SK-N-SH treated with all-trans-retinoic acid at 6 μM for 48 hours (cell line): ENCODE results near the gene HLTF.

Source experiments
- ARNTL ChIP-seq: fragments of 450-650 bp; formaldehyde crosslinking; IDR thresholded peaks from 2 replicates; pipeline ENCODE4 v1.5.0; 2020; ENCODE audit warnings: low read depth, mild to moderate bottlenecking, moderate library complexity, borderline replicate concordance
- CSDC2 ChIP-seq: fragments of 250-450 bp; sonication (Bioruptor Pico); IDR thresholded peaks from 2 replicates; pipeline ENCODE4 v1.5.0; 2020; ENCODE audit warnings: mild to moderate bottlenecking, moderate library complexity
- GLIS3 ChIP-seq: fragments of 250-450 bp; sonication (Bioruptor Pico); IDR thresholded peaks from 2 replicates; pipeline ENCODE4 v1.5.0; 2020; ENCODE audit warnings: mild to moderate bottlenecking, moderate library complexity
- ISL1 ChIP-seq: fragments of 250-450 bp; sonication (Bioruptor Pico); IDR thresholded peaks from 2 replicates; pipeline ENCODE4 v2.1.2; 2022; ENCODE audit warnings: mild to moderate bottlenecking, moderate library complexity
- PATZ1 ChIP-seq: fragments of 250-450 bp; sonication (Bioruptor Pico); IDR thresholded peaks from 2 replicates; pipeline ENCODE4 v1.8.0; 2020; ENCODE audit warnings: mild to moderate bottlenecking, moderate library complexity, borderline replicate concordance
- RARB ChIP-seq: fragments of 250-450 bp; sonication (Bioruptor Pico); IDR thresholded peaks from 2 replicates; pipeline ENCODE4 v1.8.0; 2021; ENCODE audit warnings: mild to moderate bottlenecking, moderate library complexity
- SNAI2 ChIP-seq: fragments of 250-450 bp; sonication (Bioruptor Pico); IDR thresholded peaks from 2 replicates; pipeline ENCODE4 v1.5.0; 2020; ENCODE audit warnings: mild to moderate bottlenecking, moderate library complexity
- ZC3H10 ChIP-seq: fragments of 250-450 bp; sonication (Bioruptor Pico); IDR thresholded peaks from 2 replicates; pipeline ENCODE4 v1.5.1; 2021; ENCODE audit warnings: mild to moderate bottlenecking, moderate library complexity
- ZFP3 ChIP-seq: fragments of 250-450 bp; sonication (Bioruptor Pico); IDR thresholded peaks from 2 replicates; pipeline ENCODE4 v1.5.0; 2020; ENCODE audit warnings: mild to moderate bottlenecking, moderate library complexity
- ZFP30 ChIP-seq: fragments of 450-650 bp; formaldehyde crosslinking; IDR thresholded peaks from 2 replicates; pipeline ENCODE4 v1.5.0; 2022; ENCODE audit warnings: mild to moderate bottlenecking, moderate library complexity
- ZNF565 ChIP-seq: fragments of 450-650 bp; formaldehyde crosslinking; conservative IDR thresholded peaks from 2 replicates; pipeline ENCODE4 v1.5.0; 2020; ENCODE audit warnings: low read depth, mild to moderate bottlenecking, moderate library complexity
- ZNF70 ChIP-seq: fragments of 450-650 bp; formaldehyde crosslinking; IDR thresholded peaks from 2 replicates; pipeline ENCODE4 v1.5.0; 2020; ENCODE audit warnings: mild to moderate bottlenecking, moderate library complexity
- TF ChIP-seq, protein P1 (sequence below): fragments of 250-450 bp; sonication (Bioruptor Pico); IDR thresholded peaks from 2 replicates; pipeline ENCODE4 v1.5.1; 2021; ENCODE audit warnings: mild to moderate bottlenecking, moderate library complexity
- TF ChIP-seq, protein P2 (sequence below): fragments of 250-450 bp; sonication (Bioruptor Pico); IDR thresholded peaks from 2 replicates; pipeline ENCODE4 v1.5.1; 2020; ENCODE audit warnings: low read depth, mild to moderate bottlenecking, moderate library complexity

GRCh38 chr3:149011676-149012075 lies 74.7 kb downstream of the HLTF start:
- TF ChIP-seq ZFP3 (CRISPR knock-in tag): no peak
- no peak for TF ChIP-seq ZFP30 (CRISPR knock-in tag)
- no peak for TF ChIP-seq ISL1 (CRISPR knock-in tag)
- no peak for TF ChIP-seq SNAI2 (CRISPR knock-in tag)
- TF ChIP-seq ZNF565 (CRISPR knock-in tag): no peak
- no peak for TF ChIP-seq ARNTL (CRISPR knock-in tag)
- TF ChIP-seq GLIS3 (CRISPR knock-in tag): no peak
- TF ChIP-seq, protein P1, sequence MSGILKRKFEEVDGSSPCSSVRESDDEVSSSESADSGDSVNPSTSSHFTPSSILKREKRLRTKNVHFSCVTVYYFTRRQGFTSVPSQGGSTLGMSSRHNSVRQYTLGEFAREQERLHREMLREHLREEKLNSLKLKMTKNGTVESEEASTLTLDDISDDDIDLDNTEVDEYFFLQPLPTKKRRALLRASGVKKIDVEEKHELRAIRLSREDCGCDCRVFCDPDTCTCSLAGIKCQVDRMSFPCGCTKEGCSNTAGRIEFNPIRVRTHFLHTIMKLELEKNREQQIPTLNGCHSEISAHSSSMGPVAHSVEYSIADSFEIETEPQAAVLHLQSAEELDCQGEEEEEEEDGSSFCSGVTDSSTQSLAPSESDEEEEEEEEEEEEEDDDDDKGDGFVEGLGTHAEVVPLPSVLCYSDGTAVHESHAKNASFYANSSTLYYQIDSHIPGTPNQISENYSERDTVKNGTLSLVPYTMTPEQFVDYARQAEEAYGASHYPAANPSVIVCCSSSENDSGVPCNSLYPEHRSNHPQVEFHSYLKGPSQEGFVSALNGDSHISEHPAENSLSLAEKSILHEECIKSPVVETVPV (CRISPR knock-in tag): no peak
- no peak for TF ChIP-seq CSDC2 (CRISPR knock-in tag)
- TF ChIP-seq, protein P2, sequence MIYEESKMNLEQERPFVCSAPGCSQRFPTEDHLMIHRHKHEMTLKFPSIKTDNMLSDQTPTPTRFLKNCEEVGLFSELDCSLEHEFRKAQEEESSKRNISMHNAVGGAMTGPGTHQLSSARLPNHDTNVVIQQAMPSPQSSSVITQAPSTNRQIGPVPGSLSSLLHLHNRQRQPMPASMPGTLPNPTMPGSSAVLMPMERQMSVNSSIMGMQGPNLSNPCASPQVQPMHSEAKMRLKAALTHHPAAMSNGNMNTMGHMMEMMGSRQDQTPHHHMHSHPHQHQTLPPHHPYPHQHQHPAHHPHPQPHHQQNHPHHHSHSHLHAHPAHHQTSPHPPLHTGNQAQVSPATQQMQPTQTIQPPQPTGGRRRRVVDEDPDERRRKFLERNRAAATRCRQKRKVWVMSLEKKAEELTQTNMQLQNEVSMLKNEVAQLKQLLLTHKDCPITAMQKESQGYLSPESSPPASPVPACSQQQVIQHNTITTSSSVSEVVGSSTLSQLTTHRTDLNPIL: no peak
- TF ChIP-seq PATZ1 (CRISPR knock-in tag): no peak
- no peak for TF ChIP-seq ZNF70 (CRISPR knock-in tag)
- TF ChIP-seq ZC3H10 (CRISPR knock-in tag): no peak
- TF ChIP-seq RARB (CRISPR knock-in tag): no peak
